ACC112 (cell line): ENCODE measurements around the gene FGB.

Source experiments
- H2AFZ ChIP-seq: fragments of 200-600 bp; sonication (generic); one replicate; pipeline ENCODE4 v1.6.0; 2017; ENCODE audit warnings: antibody characterized with exemption, low read length; ENCODE audit not compliant: unreplicated experiment
- H3K27ac ChIP-seq: fragments of 200-600 bp; sonication (generic); 2 replicates; pipeline ENCODE4 v1.5.1; 2014; ENCODE audit warnings: low read depth, mild to moderate bottlenecking, antibody characterized with exemption, low read length, moderate library complexity
- H3K27me3 ChIP-seq: fragments of 200-600 bp; sonication (generic); 2 replicates; pipeline ENCODE4 v1.6.1; 2014; ENCODE audit warnings: mild to moderate bottlenecking, antibody characterized with exemption, low read length, moderate library complexity, mixed read lengths; ENCODE audit not compliant: insufficient read depth
- H3K36me3 ChIP-seq: fragments of 200-600 bp; sonication (generic); 2 replicates; pipeline ENCODE4 v1.6.1; 2016; ENCODE audit warnings: mild to moderate bottlenecking, antibody characterized with exemption, low read length, moderate library complexity, mixed read lengths; ENCODE audit not compliant: insufficient read depth
- H3K4me1 ChIP-seq: fragments of 200-600 bp; sonication (generic); one replicate; pipeline ENCODE4 v1.6.1; 2016; ENCODE audit warnings: low read length, mixed read lengths; ENCODE audit not compliant: insufficient read depth, unreplicated experiment, control insufficient read depth
- H3K4me3 ChIP-seq: fragments of 200-600 bp; sonication (generic); 2 replicates; pipeline ENCODE4 v1.5.1; 2014; ENCODE audit warnings: mild to moderate bottlenecking, low read depth, low read length
- H3K79me2 ChIP-seq: fragments of 200-600 bp; sonication (generic); one replicate; pipeline ENCODE4 v1.6.0; 2016; ENCODE audit warnings: low read length; ENCODE audit not compliant: control insufficient read depth, unreplicated experiment, insufficient read depth

FGB gene

GRCh38 chr4:154611833-154612232 is 49.0 kb downstream of the FGB start:
- Histone ChIP-seq H3K79me2 (no peaks in the 10 kb centered on the region), H3K27me3 (no peaks in the 10 kb centered on the region), H3K4me3 (no peak overlapping the region), H2AFZ (no peak overlapping the region), H3K36me3 (no peaks in the 10 kb centered on the region), H3K27ac (no peak overlapping the region), H3K4me1 (peaks cover 5% of the 10 kb centered on the region)

- Histone ChIP-seq H3K4me3 (no peak within 1 kb of the TSS), H3K27me3 (no peaks in the 10 kb centered on the region), H2AFZ (no peak within 1 kb of the TSS), H3K36me3 (no peaks in the 10 kb centered on the region), H3K4me1 (peaks cover 5% of the 10 kb centered on the region), H3K79me2 (no peaks in the 10 kb centered on the region), H3K27ac (no peak within 1 kb of the TSS)
Observed at GRCh38 chr4:154612472-154613414, 49.9 kb downstream of the FGB start, which contains the start of gene FGG. FGG (minus strand) TSS chr4:154612656; CDS start chr4:154612609, 47 bp downstream.

DNA sequence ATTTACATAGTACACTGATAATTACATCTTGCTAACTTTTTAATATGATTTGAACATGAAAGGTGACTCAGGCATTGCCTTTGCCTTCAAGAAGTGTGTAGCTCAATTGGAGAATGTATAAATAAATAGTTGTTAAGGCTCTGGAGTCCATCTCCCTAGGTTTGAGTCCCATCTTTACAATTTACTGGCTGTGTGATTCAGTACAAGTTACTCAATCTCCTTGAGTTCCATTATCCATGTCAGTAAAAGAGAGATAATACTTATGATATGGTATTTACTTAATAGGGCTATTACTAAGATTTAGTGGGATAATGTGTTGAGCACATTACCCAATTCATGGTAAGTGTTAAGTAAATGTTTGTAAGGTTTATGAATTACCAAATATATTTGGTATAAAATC is 51.5 kb downstream of the FGB start:
- Histone ChIP-seq H3K36me3 (no peaks in the 10 kb centered on the region), H3K27ac (no peak overlapping the region), H3K27me3 (no peaks in the 10 kb centered on the region), H3K4me3 (no peak overlapping the region), H2AFZ (no peak overlapping the region), H3K79me2 (no peaks in the 10 kb centered on the region), H3K4me1 (peaks cover 5% of the 10 kb centered on the region)

- H3K4me3 ChIP-seq: no peak overlapping the region
- peaks cover 5% of the 10 kb centered on the region for H3K4me1 ChIP-seq
- no peaks in the 10 kb centered on the region for H3K79me2 ChIP-seq
- no peak overlapping the region for H3K27ac ChIP-seq
- no peaks in the 10 kb centered on the region for H3K36me3 ChIP-seq
- H3K27me3 ChIP-seq: no peaks in the 10 kb centered on the region
- no peak overlapping the region for H2AFZ ChIP-seq
Observed at GRCh38 chr4:154615211-154615610, 52.4 kb downstream of the FGB start.

DNA sequence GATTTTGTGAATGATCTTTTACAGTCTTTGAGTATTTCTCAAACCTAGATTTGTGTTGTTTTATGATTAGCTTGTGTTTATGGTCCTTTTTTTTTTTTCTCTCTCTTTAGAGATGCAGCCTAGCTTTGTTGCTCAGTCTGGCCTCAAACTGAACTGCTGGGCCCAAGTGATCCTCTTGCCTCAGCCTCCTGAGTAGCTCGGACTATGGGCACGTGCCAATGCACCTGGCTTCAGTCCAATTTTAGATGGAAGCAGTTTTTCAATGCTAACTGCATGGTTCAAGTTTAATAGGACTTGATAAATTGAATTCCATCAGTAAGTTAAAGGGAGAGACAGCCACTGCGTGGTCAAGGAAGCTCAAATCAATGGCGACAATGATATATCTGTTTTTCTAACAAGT is 53.5 kb downstream of the FGB start:
- H3K79me2 ChIP-seq: no peaks in the 10 kb centered on the region
- no peaks in the 10 kb centered on the region for H3K36me3 ChIP-seq
- peaks cover 5% of the 10 kb centered on the region for H3K4me1 ChIP-seq
- H3K4me3 ChIP-seq: no peak overlapping the region
- no peak overlapping the region for H3K27ac ChIP-seq
- peak overlapping the region; percentile 41 for H2AFZ ChIP-seq
- H3K27me3 ChIP-seq: no peaks in the 10 kb centered on the region

DNA sequence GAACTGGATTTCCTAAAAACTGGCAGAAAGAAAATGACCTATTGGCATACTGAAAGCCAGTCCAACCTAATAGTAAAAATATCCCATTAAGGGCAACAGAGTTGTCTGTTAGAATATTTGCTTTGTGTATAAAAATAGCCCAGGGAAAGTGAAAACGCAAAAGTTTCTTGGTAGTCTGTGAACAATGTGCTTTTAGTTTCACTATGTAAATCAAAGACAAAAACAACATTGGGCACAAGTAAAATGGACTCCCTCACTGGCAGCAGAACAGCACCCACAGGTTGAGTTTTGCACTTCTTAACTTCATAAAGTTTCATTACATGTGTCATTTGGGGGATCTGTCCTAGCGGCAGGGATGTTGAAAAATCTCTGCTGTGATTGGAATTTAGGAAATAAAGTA is 53.9 kb downstream of the FGB start:
- Histone ChIP-seq H2AFZ (peak overlapping the region; percentile 41), H3K79me2 (no peaks in the 10 kb centered on the region), H3K27ac (no peak overlapping the region), H3K4me1 (peaks cover 5% of the 10 kb centered on the region), H3K27me3 (no peaks in the 10 kb centered on the region), H3K36me3 (no peaks in the 10 kb centered on the region), H3K4me3 (no peak overlapping the region)

DNA sequence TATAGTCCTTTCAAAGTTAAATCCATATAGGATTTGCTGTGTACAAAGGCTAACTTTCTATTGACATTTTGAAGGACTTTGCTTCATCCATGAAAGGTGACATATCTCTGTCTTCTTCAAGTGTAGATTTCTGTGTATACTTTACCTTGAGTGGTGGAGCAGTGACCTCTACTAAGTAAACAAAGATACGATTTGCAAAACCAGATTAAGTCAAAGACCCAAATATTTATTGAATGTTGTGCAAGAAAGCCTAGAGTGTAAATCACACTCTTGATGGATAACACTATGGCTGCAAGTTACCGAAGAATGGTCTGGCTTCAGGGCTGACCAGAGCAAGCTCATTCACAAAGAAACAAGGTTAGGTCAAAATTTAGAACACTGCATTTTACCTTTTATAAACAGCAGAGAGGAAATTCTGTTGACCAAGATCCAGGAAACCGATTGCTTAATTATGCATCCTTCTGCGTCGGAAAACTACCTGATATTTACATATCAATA is 55.1 kb downstream of the FGB start:
- H3K27ac ChIP-seq: no peak overlapping the region
- no peaks in the 10 kb centered on the region for H3K27me3 ChIP-seq
- no peak overlapping the region for H2AFZ ChIP-seq
- peaks cover 5% of the 10 kb centered on the region for H3K4me1 ChIP-seq
- no peaks in the 10 kb centered on the region for H3K36me3 ChIP-seq
- H3K79me2 ChIP-seq: no peaks in the 10 kb centered on the region
- no peak overlapping the region for H3K4me3 ChIP-seq

GRCh38 chr4:154618708-154619315 is 56.0 kb downstream of the FGB start:
- H3K4me3 ChIP-seq: no peak overlapping the region
- no peaks in the 10 kb centered on the region for H3K27me3 ChIP-seq
- no peaks in the 10 kb centered on the region for H3K79me2 ChIP-seq
- H2AFZ ChIP-seq: no peak overlapping the region
- H3K27ac ChIP-seq: no peak overlapping the region
- H3K4me1 ChIP-seq: peaks cover 5% of the 10 kb centered on the region
- no peaks in the 10 kb centered on the region for H3K36me3 ChIP-seq

DNA sequence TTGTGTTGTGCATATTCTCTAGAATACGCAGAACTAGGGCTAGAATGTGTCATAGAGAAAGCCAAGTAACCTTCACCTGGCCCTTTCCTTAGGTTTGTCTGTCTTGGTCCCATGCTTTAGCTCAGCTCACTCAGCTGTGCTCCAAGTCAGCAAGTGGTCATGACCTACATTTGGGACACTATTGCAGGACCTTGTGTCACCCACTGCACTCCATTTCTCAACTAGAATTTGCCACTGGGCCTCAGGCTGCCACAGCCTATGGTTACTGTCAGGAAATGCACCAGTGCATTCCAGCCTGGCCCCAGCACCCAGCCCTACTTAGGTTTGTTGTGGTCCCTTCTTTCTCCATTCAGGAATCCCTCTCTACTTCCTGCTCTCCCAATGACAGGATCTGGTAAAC is 57.3 kb downstream of the FGB start:
- no peaks in the 10 kb centered on the region for H3K36me3 ChIP-seq
- H3K27ac ChIP-seq: no peak overlapping the region
- peaks cover 5% of the 10 kb centered on the region for H3K4me1 ChIP-seq
- no peaks in the 10 kb centered on the region for H3K27me3 ChIP-seq
- H3K79me2 ChIP-seq: no peaks in the 10 kb centered on the region
- H2AFZ ChIP-seq: no peak overlapping the region
- H3K4me3 ChIP-seq: no peak overlapping the region
